Muscle of leg (tissue), 11 donors: ENCODE data around the gene MANSC4. TPM values are rescaled to one million over a fixed set of nuclear protein-coding genes. Genes with fewer than 3 reads are reported as not detected.

ENCODE experiments used
- DNase-seq: peaks from one replicate; pipeline ENCODE4 v3.0.0; 2013
- H3K27ac ChIP-seq: one replicate; pipeline ENCODE4 v1.5.1; 2013; ENCODE audit warnings: mild to moderate bottlenecking, low read length, control low read depth
- H3K27me3 ChIP-seq: one replicate; pipeline ENCODE4 v1.6.1; 2013; ENCODE audit warnings: low read length; ENCODE audit not compliant: control insufficient read depth, insufficient read depth
- H3K36me3 ChIP-seq: one replicate; pipeline ENCODE4 v1.6.1; 2013; ENCODE audit warnings: low read length; ENCODE audit not compliant: control insufficient read depth, insufficient read depth
- H3K4me1 ChIP-seq: one replicate; pipeline ENCODE4 v1.6.1; 2013; ENCODE audit warnings: low read length; ENCODE audit not compliant: control insufficient read depth, insufficient read depth
- H3K4me3 ChIP-seq: one replicate; pipeline ENCODE4 v1.5.1; 2013; ENCODE audit warnings: low read length, control low read depth
- H3K9me3 ChIP-seq: replicated peaks from 2 replicates; pipeline ENCODE4 v1.6.1; 2013; ENCODE audit warnings: low read depth, low read length; ENCODE audit not compliant: control insufficient read depth
- WGBS: methylation state at CpG from one replicate; pipeline ENCODE4 v1.1.5; 2013; ENCODE audit warnings: missing lambda C conversion rate; ENCODE audit not compliant: insufficient coverage; 5-methylcytosine and 5-hydroxymethylcytosine counted together
- polyA plus RNA-seq, 8 donors: library from polyadenylated mRNA; unstranded; fragments of 120-200 nt; gene quantifications; one replicate each; pipeline versions ENCODE4 v1.2.1 to v1.2.3, GENCODE V29; 2013; ENCODE audit warnings: inconsistent platforms in 1 of 8, low replicate concordance in 1 of 8; ENCODE audit not compliant: insufficient read length in 8 of 8, insufficient read depth in 1 of 8
- total RNA-seq: library from RNA; stranded (reverse); fragments of 120-200 nt; gene quantifications from one replicate; pipeline ENCODE4 v1.2.4, GENCODE V29; 2013

The MANSC4 gene
- total and polyA plus RNA-seq, 9 donors = 0.23 to 0.24 TPM; not detected in 7

GRCh38 chr12:27802511-27802910, 22.5 kb upstream of the MANSC4 start:
- no CpG with 5 or more reads among the region's 4 CpGs for WGBS

DNA sequence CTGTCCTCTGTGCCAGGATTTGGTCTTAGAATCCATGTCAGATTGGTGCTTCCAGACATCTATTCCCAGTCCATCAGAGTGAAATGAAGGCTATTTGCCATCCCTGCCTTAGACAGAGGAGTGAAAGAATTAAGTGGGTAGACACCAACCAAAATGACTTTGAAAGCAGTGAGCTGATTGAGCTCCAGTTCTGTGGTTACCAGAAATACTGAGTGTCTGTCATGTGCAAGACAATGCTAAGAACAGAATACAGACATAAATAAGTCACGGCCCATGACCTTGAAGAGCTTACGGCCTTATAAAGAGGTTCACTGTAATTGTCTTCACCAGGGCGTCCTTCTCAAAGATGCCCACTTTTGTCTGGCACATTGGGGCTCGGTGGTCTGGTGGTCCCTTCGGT, 21.6 kb upstream of the MANSC4 start:
- 100% methylated on average over 3 of the region's 5 CpGs for whole genome bisulfite sequencing

More at GRCh38 chr12:27802511-27802910, 22.5 kb upstream of the MANSC4 start:
- Histone ChIP-seq H3K9me3 (no peaks in the 10 kb centered on the region), H3K27me3 (no peaks in the 10 kb centered on the region), H3K27ac (no peak overlapping the region), H3K4me3 (no peak overlapping the region), H3K4me1 (no peaks in the 10 kb centered on the region), H3K36me3 (peaks cover 17% of the 10 kb centered on the region)
- DNase-seq = no peak

DNA sequence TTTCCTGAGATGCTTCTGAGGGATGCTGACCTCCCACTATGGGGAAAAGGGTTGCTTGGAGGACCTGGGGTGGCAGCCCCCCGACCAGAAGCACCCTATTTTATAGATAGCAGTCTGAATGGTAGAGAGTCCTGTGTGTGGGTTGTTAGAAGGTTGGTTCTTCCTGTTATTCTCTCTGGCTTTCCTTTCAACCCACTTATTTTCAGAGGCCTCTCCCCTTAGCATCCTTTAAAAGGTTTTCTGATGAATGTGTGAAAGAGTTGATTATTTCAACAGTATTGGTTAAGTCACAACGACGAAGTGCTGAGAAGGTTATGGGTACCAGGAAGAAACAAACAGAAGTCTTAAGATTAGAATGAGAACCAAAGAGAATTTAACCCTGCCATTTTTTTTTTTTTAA, 20.8 kb upstream of the MANSC4 start:
- WGBS = no CpG with 5 or more reads among the region's 3 CpGs
- H3K27me3 ChIP-seq = no peaks in the 10 kb centered on the region
- H3K4me1 ChIP-seq = no peaks in the 10 kb centered on the region
- DNase-seq = no peak
- no peaks in the 10 kb centered on the region for H3K9me3 ChIP-seq
- no peak overlapping the region for H3K27ac ChIP-seq
- H3K36me3 ChIP-seq = peaks cover 31% of the 10 kb centered on the region
- no peak overlapping the region for H3K4me3 ChIP-seq

More for the DNA sequence above, 21.6 kb upstream of the MANSC4 start:
- Histone ChIP-seq H3K36me3 (peaks cover 26% of the 10 kb centered on the region), H3K4me3 (no peak overlapping the region), H3K27ac (no peak overlapping the region), H3K9me3 (no peaks in the 10 kb centered on the region), H3K4me1 (no peaks in the 10 kb centered on the region), H3K27me3 (no peaks in the 10 kb centered on the region)
- no peak for DNase-seq

DNA sequence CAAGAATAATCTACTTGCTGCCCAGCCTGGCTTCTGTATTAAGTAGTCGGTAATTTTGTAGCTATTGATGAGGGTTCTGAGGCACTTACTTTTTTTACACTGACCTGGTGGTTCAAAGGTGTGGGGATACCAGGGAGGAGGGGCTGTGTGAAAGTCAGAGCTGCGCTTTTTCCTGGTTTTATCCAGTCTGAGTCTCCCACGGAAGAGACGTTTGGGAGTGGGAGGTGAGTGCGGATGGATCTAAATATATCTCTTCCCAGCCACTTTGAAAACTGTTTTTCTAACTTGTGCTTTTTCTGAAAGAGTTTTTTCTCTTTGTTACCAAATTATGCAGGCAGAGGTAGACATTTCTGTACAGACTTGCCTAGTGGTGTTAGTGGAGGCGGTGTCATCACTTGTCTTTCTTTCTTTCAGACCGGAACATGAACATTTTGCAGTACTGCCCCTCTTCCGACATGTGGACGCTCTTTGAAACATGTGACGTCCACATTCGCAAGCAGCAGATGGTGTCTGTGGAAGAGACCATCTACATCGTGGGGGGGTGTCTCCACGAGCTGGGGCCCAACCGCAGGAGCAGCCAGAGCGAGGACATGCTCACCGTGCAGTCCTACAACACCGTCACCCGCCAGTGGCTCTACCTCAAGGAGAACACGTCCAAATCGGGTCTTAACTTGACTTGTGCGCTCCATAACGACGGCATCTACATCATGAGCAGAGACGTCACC, 17.4 kb upstream of the MANSC4 start:
- Histone ChIP-seq H3K36me3 (peaks cover 57% of the 10 kb centered on the region), H3K27me3 (no peaks in the 10 kb centered on the region)

DNA sequence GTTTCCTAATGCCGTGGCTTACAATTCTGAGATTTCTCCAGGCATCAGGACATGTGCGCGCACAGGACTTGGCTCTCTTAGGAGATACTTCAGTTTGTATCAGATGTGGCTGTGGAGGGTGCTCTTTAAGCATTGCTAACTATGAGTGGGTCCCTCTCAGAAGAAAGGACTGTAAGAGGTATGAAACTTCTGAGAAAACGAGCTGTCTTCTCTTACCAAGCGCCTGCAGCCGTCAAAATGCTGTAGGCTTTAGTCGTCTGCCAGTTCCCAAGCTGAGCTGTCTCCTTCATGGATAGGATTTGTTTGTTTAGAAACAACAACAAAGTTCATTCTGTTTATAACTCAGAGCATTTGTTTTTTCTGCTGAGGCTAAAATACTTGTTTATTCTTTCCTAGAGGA, 16.1 kb upstream of the MANSC4 start:
- 72% methylated on average over 3 of the region's 7 CpGs for WGBS

More for the DNA sequence above, 17.4 kb upstream of the MANSC4 start:
- H3K27ac ChIP-seq = no peak overlapping the region
- no peak overlapping the region for H3K4me3 ChIP-seq
- no peak for DNase-seq
- no peaks in the 10 kb centered on the region for H3K4me1 ChIP-seq
- H3K9me3 ChIP-seq = no peaks in the 10 kb centered on the region
- 94% methylated on average over 19 of the region's 24 CpGs for WGBS

DNA sequence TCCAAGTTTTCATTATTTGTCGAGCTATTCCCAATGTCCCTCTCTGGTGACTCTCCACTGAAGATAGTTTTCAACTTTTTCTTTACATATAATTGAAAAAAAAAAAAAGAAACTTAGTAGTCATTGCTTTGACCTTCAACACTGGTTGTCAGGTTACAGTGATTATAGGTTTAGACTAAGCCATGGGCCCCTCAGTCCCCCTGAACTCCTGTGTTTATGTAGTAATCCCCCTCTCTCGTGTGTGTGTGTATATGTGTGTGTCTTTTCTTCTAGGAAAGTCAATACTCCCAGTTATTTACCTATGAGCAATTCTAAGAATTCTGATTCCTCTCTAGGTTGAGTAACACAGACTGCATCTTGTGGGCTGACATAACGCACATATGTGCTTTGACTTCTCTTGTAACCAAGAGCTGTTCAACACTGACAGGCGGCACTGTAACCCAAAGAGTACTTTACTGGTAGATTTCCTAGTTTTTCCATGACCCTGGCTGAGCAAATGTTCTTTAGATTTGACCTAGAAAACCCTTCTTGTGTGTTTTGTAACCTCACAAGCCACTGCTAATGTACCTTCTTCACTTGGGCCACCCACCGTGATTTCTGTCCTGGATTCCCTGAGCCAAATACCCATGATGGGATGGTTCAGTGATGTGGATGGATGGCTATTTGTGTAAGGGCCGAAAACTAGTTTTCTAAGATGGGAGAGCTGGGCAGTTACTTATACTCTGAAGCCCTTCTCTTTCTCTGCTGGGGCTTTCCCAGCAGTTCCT, 15.0 kb upstream of the MANSC4 start:
- WGBS = 85% methylated on average over 2 of the region's 6 CpGs
- H3K27ac ChIP-seq = no peak overlapping the region
- peaks cover 62% of the 10 kb centered on the region for H3K36me3 ChIP-seq
- H3K27me3 ChIP-seq = no peaks in the 10 kb centered on the region
- no peaks in the 10 kb centered on the region for H3K9me3 ChIP-seq
- no peak for DNase-seq
- H3K4me3 ChIP-seq = no peak overlapping the region
- H3K4me1 ChIP-seq = no peaks in the 10 kb centered on the region

More for the DNA sequence above, 16.1 kb upstream of the MANSC4 start:
- no peak overlapping the region for H3K4me3 ChIP-seq
- H3K4me1 ChIP-seq = no peaks in the 10 kb centered on the region
- no peaks in the 10 kb centered on the region for H3K9me3 ChIP-seq
- H3K27ac ChIP-seq = no peak overlapping the region
- H3K36me3 ChIP-seq = peaks cover 66% of the 10 kb centered on the region
- no peaks in the 10 kb centered on the region for H3K27me3 ChIP-seq
- DNase-seq = no peak

DNA sequence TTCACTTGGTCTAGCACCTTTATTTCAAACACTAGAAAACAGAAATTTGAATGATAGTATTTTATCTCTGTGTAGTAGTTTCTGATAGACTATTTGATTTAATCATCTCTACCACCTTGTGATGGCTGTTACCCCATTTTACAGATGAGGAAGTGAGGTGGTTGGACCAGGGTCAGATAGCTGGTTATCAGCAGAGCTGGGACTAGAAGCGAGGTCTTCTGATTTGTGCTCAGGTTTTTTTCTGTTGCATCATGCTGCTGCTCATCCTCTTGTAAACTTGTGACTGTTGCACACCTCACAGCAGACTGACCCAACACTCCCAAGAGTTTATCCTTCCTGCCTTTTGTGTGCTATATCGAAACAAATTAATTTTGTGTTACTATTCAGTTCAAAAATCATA, 10.1 kb upstream of the MANSC4 start:
- 83% methylated on average over 1 of the region's 2 CpGs for WGBS
- DNase-seq = no peak
- H3K27ac ChIP-seq = no peak overlapping the region
- no peaks in the 10 kb centered on the region for H3K4me1 ChIP-seq
- H3K4me3 ChIP-seq = no peak overlapping the region
- H3K9me3 ChIP-seq = no peaks in the 10 kb centered on the region
- H3K27me3 ChIP-seq = no peaks in the 10 kb centered on the region
- peaks cover 41% of the 10 kb centered on the region for H3K36me3 ChIP-seq

DNA sequence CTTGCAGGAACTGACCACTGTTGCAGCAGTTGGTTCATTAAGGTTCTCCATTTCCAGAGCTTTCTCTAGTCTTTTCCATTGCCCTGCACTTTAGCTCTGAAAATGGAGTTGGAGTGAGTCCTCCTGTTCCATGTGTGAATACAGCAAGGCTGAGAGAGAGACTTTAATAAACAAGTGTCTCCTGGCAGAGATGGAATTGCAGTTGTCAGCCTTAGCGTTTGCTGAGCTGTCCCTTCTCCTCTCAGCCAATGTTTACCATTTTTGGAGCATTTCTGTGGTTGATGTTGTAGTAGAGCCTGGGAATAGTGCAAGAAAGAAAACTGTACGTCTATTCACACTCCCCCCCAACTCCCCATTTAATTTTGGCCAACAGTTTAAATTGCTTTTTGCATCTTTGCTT, 7.5 kb upstream of the MANSC4 start:
- Histone ChIP-seq H3K4me1 (no peaks in the 10 kb centered on the region), H3K27ac (no peak overlapping the region), H3K9me3 (no peaks in the 10 kb centered on the region), H3K4me3 (no peak overlapping the region), H3K36me3 (peaks cover 19% of the 10 kb centered on the region), H3K27me3 (no peaks in the 10 kb centered on the region)
- WGBS = no CpG with 5 or more reads among the region's 2 CpGs
- DNase-seq = no peak

GRCh38 chr12:27785882-27786570, 6.0 kb upstream of the MANSC4 start:
- Histone ChIP-seq H3K27ac (no peak overlapping the region), H3K4me3 (no peak overlapping the region), H3K36me3 (peaks cover 11% of the 10 kb centered on the region), H3K9me3 (no peaks in the 10 kb centered on the region), H3K27me3 (no peaks in the 10 kb centered on the region), H3K4me1 (peaks cover 9% of the 10 kb centered on the region)
- WGBS = 83% methylated on average over 2 of the region's 3 CpGs
- DNase-seq = no peak

DNA sequence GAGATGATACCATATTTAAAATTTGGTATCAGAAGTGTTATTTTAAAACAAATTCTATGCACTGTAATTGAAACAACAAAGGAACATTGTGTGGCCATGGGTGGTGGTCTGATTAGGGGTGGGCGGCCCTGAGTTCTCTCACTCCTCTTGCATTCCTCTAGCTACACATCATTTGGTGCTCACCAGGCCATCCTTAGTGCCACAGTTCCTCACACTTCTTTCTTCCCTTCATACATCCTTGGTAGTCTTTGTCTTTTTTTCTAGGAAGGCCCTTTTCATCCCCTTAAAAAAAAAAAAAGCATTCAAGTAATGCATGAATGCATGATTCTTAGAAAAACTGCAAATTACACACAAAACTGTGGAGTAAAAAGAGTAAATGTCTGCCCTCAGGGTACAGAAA, 2.4 kb upstream of the MANSC4 start:
- no peak overlapping the region for H3K4me3 ChIP-seq
- no peak for DNase-seq
- WGBS = no CpG with 5 or more reads among the region's 1 CpG

More for the DNA sequence above, 2.4 kb upstream of the MANSC4 start:
- Histone ChIP-seq H3K27ac (no peak overlapping the region), H3K36me3 (peaks cover 8% of the 10 kb centered on the region), H3K27me3 (no peaks in the 10 kb centered on the region), H3K9me3 (no peaks in the 10 kb centered on the region), H3K4me1 (peaks cover 18% of the 10 kb centered on the region)
